GM21390 (cell line): ENCODE measurements around the gene GNPTAB.

ENCODE experiments used
- ATAC-seq: cut with Tn5 transposase; IDR thresholded peaks from one replicate; pipeline ENCODE4 v1.9.1; 2021; ENCODE audit not compliant: unreplicated experiment

GNPTAB gene

DNA sequence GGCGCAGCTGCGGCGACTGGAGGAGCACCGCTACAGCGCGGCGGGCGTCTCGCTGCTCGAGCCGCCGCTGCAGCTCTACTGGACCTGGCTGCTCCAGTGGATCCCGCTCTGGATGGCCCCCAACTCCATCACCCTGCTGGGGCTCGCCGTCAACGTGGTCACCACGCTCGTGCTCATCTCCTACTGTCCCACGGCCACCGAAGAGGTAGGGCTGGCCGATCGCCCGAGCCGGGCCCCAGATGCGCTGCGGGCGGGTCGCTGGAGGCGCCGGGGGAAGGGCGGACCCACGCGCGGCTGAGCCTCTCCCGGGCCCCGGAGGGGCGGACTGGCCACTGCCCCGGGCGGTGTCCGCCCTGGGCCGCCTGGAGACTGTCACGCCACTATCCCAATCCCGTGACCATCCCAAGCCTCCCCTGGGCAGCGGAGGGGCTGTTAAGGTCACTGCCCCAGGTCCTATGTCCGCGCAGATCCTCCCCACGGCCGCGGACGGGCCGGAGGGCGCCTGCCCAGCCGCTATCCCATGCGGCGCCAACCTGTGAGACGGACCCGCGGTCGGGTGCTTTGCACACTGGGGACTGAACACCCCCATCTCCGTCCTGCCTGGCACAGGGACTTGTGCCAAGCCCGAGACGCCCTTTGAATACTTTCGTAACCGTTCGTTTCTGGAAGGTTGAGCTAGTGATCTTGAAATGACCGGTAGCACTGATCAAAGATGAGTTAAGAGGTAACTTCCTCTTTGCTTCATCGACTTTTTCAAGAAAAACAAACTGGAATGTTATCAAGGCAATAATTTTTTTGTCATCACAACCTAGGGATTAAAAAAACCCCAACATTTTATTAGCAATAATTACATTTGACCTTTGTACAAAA is 132.6 kb downstream of the GNPTAB start:
- peak; percentile 38 for ATAC-seq

DNA sequence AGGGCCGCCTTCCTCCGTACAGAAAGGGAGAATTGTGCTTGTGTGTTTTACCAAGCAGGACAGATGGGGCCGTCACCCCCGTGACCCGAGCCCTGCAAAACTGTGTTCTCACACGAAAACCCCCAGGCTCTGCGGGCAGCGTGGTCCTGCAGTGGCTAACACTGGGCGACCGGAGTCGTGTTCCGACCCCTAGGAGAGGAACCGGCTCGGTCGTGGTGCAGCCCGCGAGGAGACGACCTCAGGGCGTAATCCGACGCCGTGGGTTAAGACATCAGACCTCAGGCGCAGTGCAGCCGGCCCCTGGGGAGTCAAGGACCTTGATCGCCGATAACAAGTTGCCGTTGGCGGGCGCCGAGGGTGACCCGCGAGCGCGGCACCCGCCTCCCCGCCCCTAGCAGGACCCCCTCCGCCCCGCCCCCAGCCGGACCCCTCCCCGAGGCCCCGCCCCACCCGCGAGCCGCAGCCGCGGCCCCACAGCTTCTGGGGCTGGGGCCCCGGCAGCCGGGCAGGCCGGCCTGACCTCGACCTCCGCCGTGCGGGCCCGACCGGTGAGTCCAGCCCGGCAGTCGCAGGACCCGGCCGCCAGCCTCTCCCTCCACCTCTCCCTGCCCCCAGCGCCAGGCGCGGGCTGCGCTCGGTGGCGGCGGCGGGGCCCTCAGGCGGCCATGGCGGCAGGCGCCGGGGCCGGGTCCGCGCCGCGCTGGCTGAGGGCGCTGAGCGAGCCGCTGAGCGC is 133.4 kb downstream of the GNPTAB start, which contains the start of gene CHPT1:
Gene CHPT1, plus strand, starts transcription at position 444 of the 733 bp plus-strand sequence. Its CDS starts 222 bp downstream, at position 666.
- ATAC-seq, result peak; percentile 71

DNA sequence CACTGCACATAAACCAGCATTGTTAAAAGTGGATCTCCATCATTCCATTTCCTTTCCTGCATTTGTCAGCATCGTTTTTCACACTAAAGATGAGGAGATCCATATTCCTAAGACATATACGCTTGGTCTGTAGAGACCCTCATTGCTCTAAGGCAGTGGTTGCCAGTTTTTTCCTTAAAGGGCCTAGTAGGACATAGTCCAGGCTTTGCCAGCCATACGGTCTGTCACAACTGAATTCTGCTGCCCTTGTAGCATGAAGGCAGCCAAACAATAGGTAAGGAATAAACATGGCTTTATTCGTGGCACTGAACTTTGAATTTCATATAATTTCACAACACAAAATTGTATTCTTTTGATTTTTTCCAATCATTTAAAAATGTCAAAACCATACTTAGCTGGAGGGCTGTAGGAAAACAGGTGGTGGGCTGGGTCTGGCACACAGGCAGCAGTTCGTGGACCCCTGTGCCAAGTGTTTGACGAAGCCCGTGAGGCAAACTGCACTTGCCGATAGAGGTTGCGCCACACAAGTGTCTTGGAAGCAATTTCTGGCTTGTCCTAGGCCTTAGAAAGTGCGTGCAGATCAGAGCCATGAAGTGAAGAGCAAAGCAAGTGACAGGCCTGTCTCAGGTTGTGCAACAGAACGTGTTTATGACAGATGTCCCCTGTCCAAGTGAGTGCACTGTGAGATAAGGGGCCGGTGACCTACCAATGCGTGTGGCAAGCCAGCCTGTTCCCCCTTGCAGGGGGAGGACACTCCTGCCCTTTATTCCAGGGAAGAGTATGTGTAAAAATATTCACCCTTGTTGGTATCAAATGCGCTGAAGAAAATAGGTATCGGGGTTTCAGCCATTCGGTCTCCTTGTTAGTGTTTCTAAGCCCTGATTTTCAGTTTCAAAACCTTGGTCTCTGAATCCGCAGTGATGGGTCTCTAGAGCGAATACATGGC is 134.2 kb downstream of the GNPTAB start:
- ATAC-seq, result peak; percentile 36

DNA sequence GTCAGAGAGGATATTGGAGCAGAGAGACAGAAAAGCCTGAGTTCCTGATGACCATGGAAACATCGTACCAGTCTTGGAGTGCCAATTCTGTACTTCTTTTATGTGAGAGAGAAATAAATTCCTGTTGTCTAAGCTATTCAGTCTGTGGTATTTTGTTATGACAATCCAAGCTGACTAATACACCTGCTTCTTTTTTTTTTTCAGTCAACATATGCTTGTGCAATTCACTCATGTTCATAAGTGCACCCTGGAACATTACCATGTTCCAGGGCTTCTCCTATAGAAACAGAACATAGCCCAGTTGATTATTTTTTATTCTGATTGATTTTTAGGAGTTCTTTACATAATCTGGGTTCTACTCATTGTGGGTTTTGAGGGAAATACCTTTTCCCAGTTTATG is 135.1 kb downstream of the GNPTAB start:
- ATAC-seq, result no peak
